HG02938 (cell line): ENCODE results near the gene ZG16.

Experiments used
- ATAC-seq: cut with Tn5 transposase; IDR thresholded peaks from one replicate; pipeline ENCODE4 v1.9.1; 2021; ENCODE audit warnings: mild to moderate bottlenecking, moderate library complexity; ENCODE audit not compliant: unreplicated experiment

The ZG16 gene

DNA sequence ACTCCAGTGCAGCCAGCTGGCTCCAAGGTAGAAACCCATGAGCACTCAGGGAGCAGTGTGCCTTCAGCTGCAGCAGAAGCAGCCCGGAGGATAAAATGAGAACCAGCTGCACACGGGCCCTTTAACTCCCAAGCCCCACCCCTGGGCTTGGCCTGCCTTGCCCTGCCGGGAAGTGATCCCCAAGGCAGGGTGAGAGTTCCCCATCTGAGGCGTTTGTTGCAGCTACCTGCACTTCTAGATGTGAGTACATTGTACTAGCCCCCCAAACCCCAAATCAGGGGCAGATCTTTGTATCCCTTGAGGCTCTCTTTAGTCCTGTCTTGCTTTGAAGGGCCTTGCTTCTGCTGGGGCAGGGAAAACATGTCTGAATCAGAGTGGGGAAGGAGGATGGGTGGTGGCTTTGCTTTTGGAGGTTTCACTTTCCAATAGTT, 42.2 kb downstream of the ZG16 start, which contains the start of gene MVP:
MVP (plus strand) TSS at position 192 of the 431 bp plus-strand sequence. CDS start 10,088 bp downstream, outside the sequence.
- no peak for ATAC-seq

DNA sequence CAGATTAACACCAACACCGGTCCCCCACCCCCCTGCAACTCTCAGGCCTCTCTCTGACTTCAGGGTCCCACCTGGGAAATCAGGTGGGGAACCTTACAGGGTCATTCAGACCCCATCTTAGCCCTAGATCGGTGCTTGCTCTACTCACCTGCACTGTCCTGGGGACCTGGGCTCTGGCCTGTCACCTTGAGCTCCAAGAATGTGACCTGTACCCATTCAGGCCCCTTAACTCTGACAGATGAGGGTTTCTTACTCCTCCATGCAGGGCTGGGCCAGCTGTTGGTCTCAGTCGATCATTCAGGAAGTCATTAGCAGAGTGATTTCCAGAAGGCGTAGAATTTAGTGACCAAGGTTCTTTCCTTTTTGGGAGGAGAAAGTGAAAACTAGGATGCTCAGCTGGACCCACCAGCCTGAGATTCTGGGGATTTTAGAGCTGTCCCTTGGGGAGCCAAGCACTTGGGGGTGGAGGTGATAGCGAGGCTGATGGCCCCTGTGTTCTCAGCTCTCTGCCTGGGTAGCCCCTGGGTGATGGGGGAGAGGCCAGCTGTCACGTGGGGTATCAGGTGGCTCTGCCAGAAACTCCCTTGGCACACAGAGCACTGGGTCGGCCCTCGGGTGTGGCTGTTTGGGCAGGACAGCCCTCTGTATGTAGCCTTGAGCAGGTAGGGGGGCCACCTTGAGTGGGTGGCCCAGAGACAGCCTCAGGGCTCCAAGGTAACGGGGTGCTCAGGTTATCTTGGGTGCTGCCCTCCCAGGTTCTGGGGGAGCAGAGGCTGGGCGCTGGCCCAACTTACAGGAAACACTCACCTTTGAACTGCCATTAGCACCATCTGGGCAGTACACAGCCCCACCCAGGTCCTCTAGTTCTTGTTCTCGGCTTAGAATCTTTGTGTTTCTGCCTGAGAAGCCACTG, 42.9 kb downstream of the ZG16 start:
- ATAC-seq, result no peak

DNA sequence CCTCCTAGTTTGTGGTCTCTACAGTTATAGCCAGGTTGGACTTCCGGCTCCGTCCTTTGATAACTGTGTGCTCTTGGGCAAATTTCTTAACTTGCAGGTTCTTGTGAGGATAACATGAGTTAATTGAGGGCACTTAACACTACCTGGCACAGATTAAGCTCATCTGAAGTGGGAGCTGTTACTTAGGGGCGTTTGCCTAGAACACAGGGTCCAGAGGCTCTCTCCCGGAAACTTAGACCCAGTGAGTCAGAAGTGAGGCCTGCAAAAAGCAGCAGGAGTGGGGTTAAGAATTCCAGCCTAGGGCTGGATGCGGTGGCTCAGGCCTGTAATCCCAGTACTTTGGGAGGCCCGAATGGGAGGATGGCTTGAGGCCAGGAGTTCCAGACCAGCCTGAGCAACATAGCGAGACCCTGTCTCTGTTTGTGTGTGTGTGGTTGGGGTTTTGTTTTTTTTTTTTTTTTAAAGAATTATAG, 43.6 kb downstream of the ZG16 start:
- no peak for ATAC-seq

DNA sequence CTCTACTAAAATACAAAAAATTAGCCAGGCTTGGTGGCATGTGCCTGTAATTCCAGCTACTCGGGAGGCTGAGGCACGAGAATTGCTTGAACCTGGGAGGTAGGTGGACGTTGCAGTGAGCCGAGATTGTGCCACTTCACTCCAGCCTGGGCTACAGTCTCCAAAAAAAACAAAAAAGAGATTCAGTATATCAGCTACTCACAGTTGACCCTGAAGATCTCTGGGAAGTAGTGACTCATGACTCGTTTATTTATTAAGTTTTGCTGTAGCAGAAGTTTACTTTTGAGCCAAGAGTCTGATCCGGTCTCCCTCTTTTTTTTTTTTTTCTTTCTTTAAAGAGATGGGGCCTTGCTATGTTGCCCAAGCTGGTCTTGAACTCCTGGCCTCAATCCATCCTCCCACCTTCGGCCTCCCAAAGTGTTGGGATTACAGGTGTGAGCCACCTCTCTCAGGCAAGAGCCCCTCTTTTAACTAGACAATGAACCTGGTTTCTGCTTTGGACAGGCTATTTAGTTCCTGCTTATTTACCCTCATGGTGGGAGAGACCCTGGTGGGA, 46.6 kb downstream of the ZG16 start:
- ATAC-seq, result no peak

DNA sequence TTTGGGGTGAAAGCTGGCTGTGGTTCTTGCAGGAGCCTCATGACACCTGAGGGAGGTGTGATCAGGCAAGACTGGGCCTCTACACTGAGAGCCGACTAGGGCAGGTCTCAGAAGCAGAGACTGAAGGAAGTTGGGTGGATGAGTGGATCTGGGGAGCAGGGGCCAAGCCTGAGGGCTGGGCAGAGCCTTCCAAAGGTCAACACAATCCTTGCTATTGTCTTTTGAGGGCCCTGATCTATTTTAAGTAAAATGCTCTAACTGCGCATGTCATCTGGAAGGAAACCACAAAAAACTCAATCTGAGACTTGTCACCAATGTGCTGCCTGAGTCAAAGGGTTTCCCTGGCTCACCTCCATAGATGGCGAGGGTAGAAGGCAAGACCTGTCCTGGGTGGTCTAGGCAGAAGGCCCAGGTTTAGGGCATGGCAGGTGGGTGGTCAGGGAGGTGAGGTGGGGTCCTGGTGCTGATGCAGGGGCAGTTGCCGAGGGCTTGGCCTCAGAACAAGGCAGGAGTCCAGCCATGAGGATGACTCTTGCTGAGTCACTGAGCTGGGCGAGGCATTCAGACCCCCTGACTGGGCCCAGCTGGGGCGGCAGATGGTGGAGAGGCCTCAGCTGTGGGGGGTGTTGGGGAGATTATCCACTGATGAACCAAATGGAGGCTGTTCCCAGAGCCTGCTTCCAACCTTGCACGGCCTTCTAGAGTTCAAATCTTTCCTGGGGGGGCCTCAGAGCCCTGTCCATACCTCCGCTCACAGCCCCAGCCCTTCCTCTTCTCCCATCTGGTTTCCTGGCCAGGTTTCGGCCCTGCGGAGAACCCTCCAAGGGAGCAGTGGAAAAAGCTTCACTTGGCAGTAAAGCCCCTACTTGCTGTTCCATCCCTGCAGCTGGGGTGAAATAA, 47.3 kb downstream of the ZG16 start:
- ATAC-seq, result no peak

DNA sequence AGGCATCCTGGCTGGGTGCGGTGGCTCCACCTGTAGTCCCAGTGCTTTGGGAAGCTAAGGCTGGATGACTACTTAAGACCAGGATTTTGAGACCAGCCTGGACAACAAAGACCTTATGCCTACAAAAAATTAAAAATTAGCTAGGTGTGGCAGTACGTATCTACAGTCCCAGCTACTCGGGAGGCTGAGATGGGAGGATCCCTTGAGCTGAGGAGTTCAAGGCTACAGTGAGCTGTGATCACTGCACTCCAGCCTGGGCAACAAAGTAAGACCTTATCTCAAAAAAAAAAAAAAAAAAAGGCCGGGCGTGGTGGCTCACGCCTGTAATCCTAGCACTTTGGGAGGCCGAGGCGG, 48.3 kb downstream of the ZG16 start:
- no peak for ATAC-seq

DNA sequence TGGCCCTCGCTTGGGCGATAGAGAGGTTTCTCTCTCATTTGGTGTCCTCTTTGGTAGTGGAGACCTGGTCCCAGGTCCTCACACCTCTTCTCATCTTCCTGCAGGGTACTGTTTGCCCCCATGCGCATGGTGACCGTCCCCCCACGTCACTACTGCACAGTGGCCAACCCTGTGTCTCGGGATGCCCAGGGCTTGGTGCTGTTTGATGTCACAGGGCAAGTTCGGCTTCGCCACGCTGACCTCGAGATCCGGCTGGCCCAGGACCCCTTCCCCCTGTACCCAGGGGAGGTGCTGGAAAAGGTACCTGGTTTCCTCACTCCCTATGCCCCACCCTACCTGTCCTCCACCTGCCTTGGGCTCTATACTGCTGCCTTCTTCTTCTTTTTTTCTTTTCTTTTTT, 52.7 kb downstream of the ZG16 start:
- no peak for ATAC-seq

DNA sequence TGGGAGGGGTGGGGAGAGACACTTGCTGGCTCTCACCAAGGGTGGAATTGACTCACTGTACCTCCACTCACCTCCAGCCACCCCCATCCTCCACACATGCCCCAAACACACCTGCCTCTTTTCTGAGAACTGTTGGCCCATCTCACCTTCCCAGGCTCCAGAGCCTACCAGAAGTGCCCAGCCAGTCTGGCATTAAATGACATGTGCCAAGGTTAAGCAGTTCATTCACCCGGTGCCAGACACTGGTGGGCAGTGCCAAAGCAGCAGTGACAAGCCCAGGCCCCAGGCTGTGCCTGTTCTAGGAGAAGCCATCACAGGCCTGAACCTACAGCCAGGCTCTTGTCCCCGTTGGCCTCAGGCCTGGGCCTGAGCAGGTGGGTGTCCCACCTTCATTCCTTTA, 53.4 kb downstream of the ZG16 start:
- ATAC-seq, result no peak
